GM18498 (cell line): ENCODE data around the gene NOS1.
"Not testable (repeated sequence)": the region's sequence is repeated elsewhere in the genome, so short reads cannot be mapped to it uniquely, and the experiment has no call there.

Experiments
- ATAC-seq: cut with Tn5 transposase; IDR thresholded peaks from one replicate; pipeline ENCODE4 v1.9.1; 2021; ENCODE audit warnings: mild to moderate bottlenecking, moderate library complexity; ENCODE audit not compliant: unreplicated experiment

Gene NOS1

GRCh38 chr12:117279606-117280005, 81.8 kb downstream of the NOS1 start:
- ATAC-seq = no peak

GRCh38 chr12:117277875-117278274, 83.6 kb downstream of the NOS1 start:
- ATAC-seq = no peak

- no peak for ATAC-seq
Observed at GRCh38 chr12:117273091-117273490, 88.3 kb downstream of the NOS1 start.

GRCh38 chr12:117272690-117273089, 88.7 kb downstream of the NOS1 start:
- no peak for ATAC-seq

- no peak for ATAC-seq
Observed at GRCh38 chr12:117262749-117263148, 98.7 kb downstream of the NOS1 start.

- no peak for ATAC-seq
Observed at GRCh38 chr12:117261247-117261646, 100.2 kb downstream of the NOS1 start.

GRCh38 chr12:117255386-117255785, 106.0 kb downstream of the NOS1 start:
- ATAC-seq = no peak

GRCh38 chr12:117243488-117243887, 117.9 kb downstream of the NOS1 start:
- no peak for ATAC-seq

GRCh38 chr12:117241697-117242096, 119.7 kb downstream of the NOS1 start:
- no peak for ATAC-seq

GRCh38 chr12:117240081-117240755, 121.2 kb downstream of the NOS1 start:
- no peak for ATAC-seq

GRCh38 chr12:117236456-117237001, 124.9 kb downstream of the NOS1 start:
- ATAC-seq = no peak

- no peak for ATAC-seq
Observed at GRCh38 chr12:117235261-117235660, 126.2 kb downstream of the NOS1 start.

GRCh38 chr12:117234441-117234840, 127.0 kb downstream of the NOS1 start:
- ATAC-seq = no peak

- ATAC-seq = no peak
Observed at GRCh38 chr12:117231750-117232149, 129.7 kb downstream of the NOS1 start.

GRCh38 chr12:117228239-117228638, 133.2 kb downstream of the NOS1 start:
- ATAC-seq = no peak

- ATAC-seq = no peak
Observed at GRCh38 chr12:117227000-117227653, 134.3 kb downstream of the NOS1 start.

GRCh38 chr12:117226505-117226904, 134.9 kb downstream of the NOS1 start:
- no peak for ATAC-seq

- no peak for ATAC-seq
Observed at GRCh38 chr12:117225179-117225578, 136.2 kb downstream of the NOS1 start.

- not testable (repeated sequence) for ATAC-seq
Observed at GRCh38 chr12:117220947-117221346, 140.5 kb downstream of the NOS1 start.

- ATAC-seq = no peak
Observed at GRCh38 chr12:117218149-117218548, 143.3 kb downstream of the NOS1 start.

GRCh38 chr12:117216686-117217085, 144.7 kb downstream of the NOS1 start:
- ATAC-seq = no peak

- ATAC-seq = no peak
Observed at GRCh38 chr12:117214797-117215196, 146.6 kb downstream of the NOS1 start.
